GM19238 (cell line): Measurements from ENCODE around the gene ABCC1.
"Not testable (repeated sequence)": the region's sequence is repeated elsewhere in the genome, so short reads cannot be mapped to it uniquely, and the experiment has no call there.

Experiments used
- DNase-seq: peaks from one replicate; pipeline ENCODE4 v3.0.0; 2011; ENCODE audit warnings: low spot score; ENCODE audit not compliant: insufficient read length

ABCC1 gene

DNA sequence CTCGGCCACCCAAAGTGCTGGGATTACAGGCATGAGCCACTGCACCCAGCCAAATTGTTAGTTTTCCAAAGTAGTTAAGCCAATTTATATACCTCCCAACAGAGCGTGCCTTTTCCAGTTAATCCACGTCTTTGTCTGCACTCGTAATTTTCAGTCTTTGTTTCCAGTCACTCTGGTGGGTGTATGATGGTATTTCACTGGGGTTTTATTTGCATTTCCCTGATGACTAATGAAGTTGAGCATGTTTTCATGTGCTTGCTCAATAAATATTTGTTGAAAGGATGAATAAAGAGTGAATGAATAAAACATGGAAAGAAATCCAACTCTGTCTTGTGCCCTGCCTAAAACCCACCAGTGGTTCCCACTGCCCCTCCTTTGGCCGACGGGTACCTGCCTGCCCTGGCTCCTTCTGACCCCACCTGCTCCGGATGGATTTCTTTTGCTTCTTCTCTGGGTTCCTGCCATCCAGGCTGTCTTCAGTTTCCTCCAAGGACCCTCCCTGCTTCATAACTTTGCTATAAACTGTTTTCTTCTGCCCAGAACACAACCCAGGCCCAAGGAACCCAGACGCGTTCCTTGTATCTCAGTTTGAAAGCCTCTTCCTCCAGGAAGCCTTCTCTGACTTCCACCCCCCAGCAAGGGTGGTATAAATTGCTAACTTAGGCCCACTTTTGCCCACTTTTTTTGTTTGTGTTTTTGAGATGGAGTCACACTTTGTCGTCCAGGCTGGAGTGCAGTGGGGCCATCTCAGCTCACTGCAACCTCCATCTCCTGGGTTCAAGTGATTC lies 3.0 kb upstream of the ABCC1 start:
- DNase-seq, result no peak

GRCh38 chr16:15947983-15948509 lies 1.4 kb upstream of the ABCC1 start:
- DNase-seq, result no peak

- DNase-seq, result peak; percentile 46
Observed at GRCh38 chr16:15948532-15949209, 745 bp upstream of the ABCC1 start.

GRCh38 chr16:15950161-15950854 lies 892 bp downstream of the ABCC1 start:
- peak; percentile 53 for DNase-seq

DNA sequence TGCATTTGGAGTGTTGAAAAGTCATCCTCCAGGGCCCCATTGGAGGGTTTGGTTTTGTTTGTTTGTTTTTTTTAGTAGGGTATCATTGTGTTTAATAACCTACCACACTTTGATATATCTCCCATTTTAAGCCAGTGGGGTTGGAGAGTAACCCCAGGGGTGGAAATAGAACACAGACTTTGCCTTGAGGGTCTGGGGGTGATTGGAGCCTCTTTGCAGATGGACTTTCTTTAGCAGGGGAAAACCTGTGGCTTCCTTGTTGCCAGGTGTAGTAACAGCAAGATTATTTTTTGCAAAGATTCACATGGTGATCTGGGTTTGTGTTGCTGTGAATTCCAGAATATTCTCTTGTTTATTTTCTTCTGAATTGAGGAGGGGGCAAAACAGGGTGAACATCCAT lies 1.5 kb downstream of the ABCC1 start:
- DNase-seq, result no peak

- DNase-seq, result no peak
Observed at GRCh38 chr16:15951852-15952251, 2.4 kb downstream of the ABCC1 start.

DNA sequence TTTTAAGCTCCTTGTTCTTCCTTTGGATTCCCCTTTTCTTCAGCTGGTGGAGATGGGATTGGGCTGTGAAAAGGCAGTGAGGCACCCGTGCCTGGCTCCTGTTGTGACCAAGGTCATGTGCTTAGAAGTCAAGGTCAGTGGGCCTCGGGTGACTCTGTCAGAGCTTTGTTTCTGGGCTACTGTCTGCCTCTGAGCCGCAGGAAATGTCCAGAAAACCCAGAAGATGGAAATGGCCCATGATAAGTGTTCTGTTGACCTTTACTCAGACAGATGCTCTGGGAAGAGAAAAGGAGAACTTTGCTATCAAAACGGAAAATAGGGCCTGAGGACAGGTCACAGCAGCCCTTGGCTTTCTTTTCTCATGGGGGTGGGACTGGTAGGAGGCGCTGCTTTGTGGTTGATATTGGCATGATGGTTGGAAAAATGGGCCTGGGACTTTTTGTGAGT lies 2.9 kb downstream of the ABCC1 start:
- no peak for DNase-seq

GRCh38 chr16:15953477-15953876 lies 4.1 kb downstream of the ABCC1 start:
- no peak for DNase-seq

- DNase-seq, result no peak
Observed at GRCh38 chr16:15953929-15954813, 4.8 kb downstream of the ABCC1 start.

GRCh38 chr16:15954814-15955151 lies 5.4 kb downstream of the ABCC1 start:
- DNase-seq, result no peak

DNA sequence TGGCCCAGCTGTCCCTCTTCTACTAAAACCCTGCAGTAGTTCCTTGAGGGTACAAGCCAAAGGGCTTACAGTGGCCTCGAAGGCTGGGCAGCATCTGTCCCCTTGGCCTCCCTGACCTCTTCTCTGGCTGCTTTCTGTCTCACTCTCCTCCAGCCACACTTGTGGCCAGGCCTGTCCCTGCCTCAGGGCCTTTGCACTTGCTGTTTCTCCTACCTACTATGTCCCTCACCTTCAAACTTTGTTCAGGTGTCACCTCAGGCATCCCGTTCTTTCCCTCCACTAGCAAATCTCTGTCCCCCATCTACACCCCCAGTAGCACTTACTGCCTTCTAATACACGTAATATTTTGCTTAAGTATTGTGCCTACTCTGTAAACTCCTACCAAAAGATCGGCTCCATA lies 6.0 kb downstream of the ABCC1 start:
- DNase-seq, result no peak

- not testable (repeated sequence) for DNase-seq
Observed at GRCh38 chr16:15956106-15956505, 6.7 kb downstream of the ABCC1 start.

DNA sequence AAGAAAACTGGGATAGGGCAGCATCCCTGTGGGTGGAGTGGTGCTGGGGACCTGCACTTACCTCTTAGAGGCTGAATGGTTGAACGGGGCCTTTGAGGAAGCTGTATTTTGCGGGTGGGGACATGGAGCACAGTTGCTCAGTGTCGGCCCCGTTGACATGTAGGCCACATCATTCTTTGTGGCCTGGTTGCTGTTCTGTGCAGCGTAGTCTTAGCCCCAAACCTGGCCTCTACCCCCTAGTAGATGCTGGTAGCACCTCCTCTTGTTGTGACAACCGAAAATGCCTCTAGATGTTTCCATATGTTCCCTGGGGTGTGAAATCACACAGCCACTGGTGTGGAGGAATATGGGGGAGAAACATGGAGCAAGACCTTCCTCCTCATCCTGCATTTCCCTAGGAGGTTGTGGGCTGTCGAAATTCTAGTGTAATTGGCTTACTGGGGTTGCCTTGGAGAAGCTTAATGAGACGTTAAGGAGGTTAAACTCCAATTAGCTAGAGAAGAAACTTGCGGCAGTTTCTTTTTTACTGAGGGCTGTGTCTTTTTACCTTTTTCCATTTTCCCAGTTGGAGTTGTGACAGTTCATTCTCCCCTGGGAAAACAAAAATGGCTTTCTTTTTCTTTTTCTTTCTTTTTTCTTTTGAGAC lies 9.4 kb downstream of the ABCC1 start:
- no peak for DNase-seq

GRCh38 chr16:15960124-15960971 lies 10.9 kb downstream of the ABCC1 start:
- DNase-seq, result no peak

GRCh38 chr16:15961060-15961511 lies 11.7 kb downstream of the ABCC1 start:
- peak; percentile 53 for DNase-seq

- no peak for DNase-seq
Observed at GRCh38 chr16:15961571-15962090, 12.2 kb downstream of the ABCC1 start.

- DNase-seq, result no peak
Observed at GRCh38 chr16:15963307-15963910, 14.0 kb downstream of the ABCC1 start.

DNA sequence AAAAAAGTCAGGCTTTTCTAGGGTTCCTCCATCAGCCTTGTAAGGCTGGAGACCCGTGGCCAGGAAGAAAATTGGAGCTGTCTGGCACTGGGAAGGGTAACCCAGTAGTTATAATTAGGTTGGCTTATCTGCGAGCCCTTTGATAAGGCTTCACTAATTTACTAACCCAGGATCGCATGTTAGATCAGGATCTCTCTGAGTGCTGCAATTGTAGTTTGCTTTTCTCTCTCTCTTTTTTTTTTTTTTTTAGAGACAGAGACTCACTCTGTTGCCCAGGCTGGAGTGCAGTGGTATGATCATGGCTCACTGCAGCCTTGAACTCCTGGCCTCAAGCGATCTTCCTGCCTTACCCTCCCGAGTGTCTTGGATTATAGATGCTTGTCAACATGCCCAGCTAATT lies 17.0 kb downstream of the ABCC1 start:
- no peak for DNase-seq
